Left renal pelvis (tissue), 4 donors: ENCODE results near the gene FZR1. TPM values are rescaled to one million over a fixed set of nuclear protein-coding genes. Genes with fewer than 3 reads are reported as not detected.
"Not testable (repeated sequence)": the region's sequence is repeated elsewhere in the genome, so short reads cannot be mapped to it uniquely, and the experiment has no call there.

Experiments
- DNase-seq, 4 donors: peaks; one replicate each; pipeline ENCODE4 v3.0.0-alpha.2; 2013; ENCODE audit warnings: low read depth in 4 of 4, low spot score in 3 of 4
- polyA plus RNA-seq, 4 donors: library from polyadenylated mRNA; unstranded; fragments of 120-200 nt; gene quantifications; one replicate each; pipeline ENCODE4 v1.2.1, GENCODE V29; 2013; ENCODE audit not compliant: insufficient read length in 4 of 4

Gene FZR1
- polyA plus RNA-seq, 4 donors, result 43.2 to 59.0 (median 50.0) TPM

GRCh38 chr19:3565139-3565538 lies 59.0 kb downstream of the FZR1 start:
- DNase-seq, result no peak

GRCh38 chr19:3570042-3570441 lies 63.9 kb downstream of the FZR1 start:
- not testable (repeated sequence) for DNase-seq

GRCh38 chr19:3570606-3571011 lies 64.5 kb downstream of the FZR1 start:
- DNase-seq, result no peak

GRCh38 chr19:3572132-3572854 lies 66.2 kb downstream of the FZR1 start:
- DNase-seq, result peak; percentile 97 to 99 (median 98)

GRCh38 chr19:3572855-3573161 lies 66.7 kb downstream of the FZR1 start, which contains the start of gene HMG20B:
Gene HMG20B (plus strand): TSS chr19:3572944. CDS start chr19:3573310, 366 bp downstream.
- DNase-seq, result no peak

GRCh38 chr19:3573162-3573857 lies 67.2 kb downstream of the FZR1 start:
- DNase-seq, result no peak

GRCh38 chr19:3573858-3574637 lies 67.9 kb downstream of the FZR1 start:
- no peak for DNase-seq

- no peak for DNase-seq
Measured at GRCh38 chr19:3575260-3575741, 69.2 kb downstream of the FZR1 start.

- no peak for DNase-seq
Measured at GRCh38 chr19:3575949-3576673, 70.0 kb downstream of the FZR1 start.

GRCh38 chr19:3576696-3577443 lies 70.8 kb downstream of the FZR1 start:
- no peak for DNase-seq

- DNase-seq, result no peak
Measured at GRCh38 chr19:3577723-3578344, 71.7 kb downstream of the FZR1 start.

GRCh38 chr19:3578390-3578789 lies 72.3 kb downstream of the FZR1 start:
- no peak for DNase-seq

GRCh38 chr19:3580156-3580934 lies 74.2 kb downstream of the FZR1 start:
- no peak for DNase-seq

GRCh38 chr19:3581792-3582191 lies 75.7 kb downstream of the FZR1 start:
- DNase-seq, result not testable (repeated sequence)

GRCh38 chr19:3584036-3584802 lies 78.1 kb downstream of the FZR1 start:
- not testable (repeated sequence) for DNase-seq

GRCh38 chr19:3585301-3586126 lies 79.4 kb downstream of the FZR1 start, which contains the start of gene GIPC3:
Gene GIPC3 (plus strand): TSS chr19:3585478. CDS start chr19:3585598, 120 bp downstream.
- no peak for DNase-seq

GRCh38 chr19:3586127-3586626 lies 80.1 kb downstream of the FZR1 start:
- DNase-seq, result no peak
